Right atrium auricular region (tissue), 2 donors: ENCODE data around the gene LSM4. TPM values are rescaled to one million over a fixed set of nuclear protein-coding genes. Genes with fewer than 3 reads are reported as not detected.
A peak's percentile ranks its signal among the peaks of the same experiment; 100 is the strongest.
"Not testable (repeated sequence)": the region's sequence is repeated elsewhere in the genome, so short reads cannot be mapped to it uniquely, and the experiment has no call there.

Experiments
- DNase-seq: peaks from one replicate; pipeline ENCODE4 v3.0.0-alpha.2; 2019; ENCODE audit warnings: low spot score
- H3K27ac ChIP-seq, 2 donors: fragments of 200-600 bp; sonication (generic); 1 replicate in 1 of 2; 2 replicates in 1 of 2; pipeline ENCODE4 v1.5.1; 2016 to 2019
- H3K27me3 ChIP-seq, 2 donors: fragments of 200-600 bp; sonication (generic); one replicate each; pipeline versions ENCODE4 v1.5.1 to v1.6.0; 2017 to 2019
- H3K36me3 ChIP-seq: fragments of 200-600 bp; sonication (generic); one replicate; pipeline ENCODE4 v1.5.1; 2016
- H3K4me1 ChIP-seq, 2 donors: fragments of 200-600 bp; sonication (generic); one replicate each; pipeline versions ENCODE4 v1.5.1 to v1.6.0; 2017 to 2019
- H3K4me3 ChIP-seq, 2 donors: fragments of 200-600 bp; sonication (generic); 1 replicate in 1 of 2; 2 replicates in 1 of 2; pipeline ENCODE4 v1.5.1; 2017 to 2019; ENCODE audit warnings: mild to moderate bottlenecking in 1 of 2, moderate library complexity in 1 of 2
- H3K9me3 ChIP-seq, 2 donors: fragments of 200-600 bp; sonication (generic); one replicate each; pipeline ENCODE4 v1.5.1; 2019
- total RNA-seq, 2 donors: library from RNA; depleted of rRNA; stranded (reverse); fragments of >200 nt; gene quantifications; one replicate each; pipeline ENCODE4 v1.1.0, GENCODE V29; 2016
- TF ChIP-seq, protein P1 (sequence below), 2 donors: fragments of 200-600 bp; sonication (generic); IDR thresholded peaks; one replicate each; pipeline ENCODE4 v1.5.1; 2019; ENCODE audit warnings: antibody characterized with exemption in 2 of 2

LSM4 gene
- total RNA-seq, 2 donors from 2014 or later, result 68.5 to 97.3 TPM

DNA sequence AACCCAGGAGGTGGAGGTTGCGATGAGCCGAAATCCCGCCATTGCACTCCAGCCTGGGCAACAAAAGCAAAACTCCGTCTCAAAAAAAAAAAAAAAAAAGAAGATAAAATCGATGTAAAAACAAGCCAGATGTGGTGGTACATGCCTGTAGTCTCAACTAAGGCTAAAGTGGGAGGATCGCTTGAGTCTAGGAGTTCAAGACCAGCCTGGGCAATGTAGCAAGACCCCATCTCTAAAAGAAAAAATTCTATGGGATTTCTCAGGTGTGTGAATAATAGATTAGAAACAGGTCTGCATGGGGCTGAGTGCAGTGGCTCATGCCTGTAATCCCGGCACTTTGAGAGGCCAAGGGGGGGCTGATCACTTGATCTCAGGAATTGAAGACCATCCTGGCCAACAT, 28.7 kb upstream of the LSM4 start:
- DNase-seq, result no peak
- no peaks in the 10 kb centered on the region for H3K27me3 ChIP-seq
- H3K36me3 ChIP-seq, result peaks cover 10% of the 10 kb centered on the region
- no peaks in the 10 kb centered on the region for H3K4me1 ChIP-seq
- TF ChIP-seq, protein P1, sequence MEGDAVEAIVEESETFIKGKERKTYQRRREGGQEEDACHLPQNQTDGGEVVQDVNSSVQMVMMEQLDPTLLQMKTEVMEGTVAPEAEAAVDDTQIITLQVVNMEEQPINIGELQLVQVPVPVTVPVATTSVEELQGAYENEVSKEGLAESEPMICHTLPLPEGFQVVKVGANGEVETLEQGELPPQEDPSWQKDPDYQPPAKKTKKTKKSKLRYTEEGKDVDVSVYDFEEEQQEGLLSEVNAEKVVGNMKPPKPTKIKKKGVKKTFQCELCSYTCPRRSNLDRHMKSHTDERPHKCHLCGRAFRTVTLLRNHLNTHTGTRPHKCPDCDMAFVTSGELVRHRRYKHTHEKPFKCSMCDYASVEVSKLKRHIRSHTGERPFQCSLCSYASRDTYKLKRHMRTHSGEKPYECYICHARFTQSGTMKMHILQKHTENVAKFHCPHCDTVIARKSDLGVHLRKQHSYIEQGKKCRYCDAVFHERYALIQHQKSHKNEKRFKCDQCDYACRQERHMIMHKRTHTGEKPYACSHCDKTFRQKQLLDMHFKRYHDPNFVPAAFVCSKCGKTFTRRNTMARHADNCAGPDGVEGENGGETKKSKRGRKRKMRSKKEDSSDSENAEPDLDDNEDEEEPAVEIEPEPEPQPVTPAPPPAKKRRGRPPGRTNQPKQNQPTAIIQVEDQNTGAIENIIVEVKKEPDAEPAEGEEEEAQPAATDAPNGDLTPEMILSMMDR (IDR thresholded peaks at IDR 0.05), result no peak
- H3K9me3 ChIP-seq, result no peaks in the 10 kb centered on the region
- H3K4me3 ChIP-seq, result no peak overlapping the region
- no peak overlapping the region for H3K27ac ChIP-seq

DNA sequence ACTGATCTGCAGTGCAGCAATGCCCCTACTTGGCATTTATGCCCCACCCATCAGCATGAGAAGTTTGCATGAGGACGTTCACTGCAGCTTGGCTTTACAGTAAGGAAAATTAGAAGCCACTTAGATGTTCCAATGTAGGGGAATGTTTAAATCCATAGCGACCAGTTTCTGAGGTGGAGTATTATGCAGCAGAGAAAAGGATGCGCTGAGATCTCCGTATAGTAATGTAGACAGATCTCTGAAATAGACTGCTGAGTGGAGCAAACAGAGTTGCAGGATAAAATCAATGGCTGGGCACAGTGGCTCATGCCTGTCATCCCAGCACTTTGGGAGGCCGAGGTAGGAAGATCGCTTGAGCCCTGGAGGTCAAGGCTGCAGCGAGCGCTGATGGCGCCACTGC, 27.6 kb upstream of the LSM4 start:
- H3K9me3 ChIP-seq, result no peaks in the 10 kb centered on the region
- no peak overlapping the region for H3K4me3 ChIP-seq
- H3K4me1 ChIP-seq, result no peaks in the 10 kb centered on the region
- H3K36me3 ChIP-seq, result no peaks in the 10 kb centered on the region
- no peak overlapping the region for H3K27ac ChIP-seq
- no peaks in the 10 kb centered on the region for H3K27me3 ChIP-seq
- DNase-seq, result no peak
- TF ChIP-seq, protein P1 (IDR thresholded peaks at IDR 0.05), result no peak

- no peaks in the 10 kb centered on the region for H3K27me3 ChIP-seq
- H3K4me3 ChIP-seq, result no peak overlapping the region
- peak; percentile 65 for DNase-seq
- TF ChIP-seq, protein P1 (IDR thresholded peaks at IDR 0.05), result peak; percentile 59 to 81
- H3K9me3 ChIP-seq, result no peaks in the 10 kb centered on the region
- no peaks in the 10 kb centered on the region for H3K4me1 ChIP-seq
- H3K36me3 ChIP-seq, result no peaks in the 10 kb centered on the region
- H3K27ac ChIP-seq, result no peak overlapping the region
Observed at GRCh38 chr19:18349524-18350128, 26.8 kb upstream of the LSM4 start.

- not testable (repeated sequence) for H3K4me1 ChIP-seq, H3K36me3 ChIP-seq, DNase-seq, H3K27me3 ChIP-seq, H3K27ac ChIP-seq, H3K9me3 ChIP-seq, H3K4me3 ChIP-seq
Observed at GRCh38 chr19:18348818-18349339, 26.0 kb upstream of the LSM4 start.

DNA sequence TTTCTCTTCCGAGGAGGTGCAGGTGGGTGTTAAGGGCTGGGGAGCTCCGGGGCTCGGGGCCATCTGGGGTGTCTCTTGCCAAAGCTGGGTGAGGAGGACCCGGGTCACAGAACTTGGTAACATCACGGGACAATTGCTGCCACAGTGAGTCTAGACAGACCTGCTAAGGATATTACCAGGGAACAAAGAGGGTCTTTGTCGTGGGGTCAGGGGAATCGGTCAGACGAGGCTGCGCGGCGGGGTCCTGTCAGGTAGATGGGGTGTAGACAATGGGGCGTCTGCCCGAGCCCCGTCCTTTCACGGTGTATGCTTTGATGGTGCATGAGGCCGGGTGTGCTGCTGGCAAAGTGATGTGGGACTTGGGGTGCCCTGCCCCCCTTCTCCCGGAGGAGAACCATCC, 25.3 kb upstream of the LSM4 start:
- TF ChIP-seq, protein P1 (IDR thresholded peaks at IDR 0.05), result no peak
- Histone ChIP-seq H3K9me3 (no peaks in the 10 kb centered on the region), H3K27ac (no peak overlapping the region), H3K4me1 (no peaks in the 10 kb centered on the region), H3K27me3 (no peaks in the 10 kb centered on the region), H3K4me3 (no peak overlapping the region), H3K36me3 (no peaks in the 10 kb centered on the region)
- no peak for DNase-seq

DNA sequence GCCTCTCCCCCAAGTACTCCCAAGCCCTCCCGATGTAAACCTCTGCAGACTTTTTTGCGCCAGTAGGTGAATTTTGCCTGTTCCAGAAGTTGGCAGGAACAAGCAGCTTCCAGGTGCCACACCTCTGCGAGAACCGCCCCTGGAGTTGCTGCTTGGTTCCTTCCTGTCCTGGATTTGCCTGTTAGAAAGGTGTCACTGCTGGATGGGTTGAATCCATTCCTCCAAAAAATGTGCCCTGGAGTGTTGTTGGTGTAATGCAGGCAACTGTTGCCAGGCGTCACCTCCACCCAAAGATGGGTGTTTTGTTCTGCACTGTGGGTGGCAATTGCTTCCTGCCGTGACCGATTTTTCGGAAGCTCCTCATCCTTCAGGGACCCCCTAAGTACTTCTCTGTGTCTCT, 23.2 kb upstream of the LSM4 start:
- no peak overlapping the region for H3K4me3 ChIP-seq
- no peaks in the 10 kb centered on the region for H3K27me3 ChIP-seq
- no peaks in the 10 kb centered on the region for H3K9me3 ChIP-seq
- H3K27ac ChIP-seq, result no peak overlapping the region
- TF ChIP-seq, protein P1 (IDR thresholded peaks at IDR 0.05), result no peak
- no peaks in the 10 kb centered on the region for H3K36me3 ChIP-seq
- H3K4me1 ChIP-seq, result peaks cover 0 to 6% of the 10 kb centered on the region in 2 donors
- DNase-seq, result no peak
